Brain microvascular endothelial cell (primary cell): ENCODE data around the gene ACACA.

ENCODE experiments used
- DNase-seq: peaks from one replicate; pipeline ENCODE4 v3.0.0-alpha.2; 2020
- H3K27ac ChIP-seq: fragments of 250-450 bp; sonication (Bioruptor Pico); 2 replicates; pipeline ENCODE4 v1.5.1; 2020; ENCODE audit warnings: mild to moderate bottlenecking, moderate library complexity
- H3K27me3 ChIP-seq: fragments of 250-450 bp; sonication (Bioruptor Pico); replicated peaks from 2 replicates; pipeline ENCODE4 v1.5.1; 2020; ENCODE audit warnings: mild to moderate bottlenecking
- H3K36me3 ChIP-seq: fragments of 250-450 bp; sonication (Bioruptor Pico); replicated peaks from 2 replicates; pipeline ENCODE4 v1.5.1; 2020; ENCODE audit warnings: mild to moderate bottlenecking
- H3K4me3 ChIP-seq: 2 replicates; pipeline ENCODE4 v1.5.1; 2011; ENCODE audit warnings: low read depth, mild to moderate bottlenecking, control low read depth, low read length, moderate library complexity
- in situ Hi-C: cut with HindIII; loops from 2 replicates; pipeline ENCODE4 v1.10.0; 2017; ENCODE audit warnings: low sequenced_read_pairs, low pct_ligation_motif_present
- TF ChIP-seq, protein P1 (sequence below): IDR thresholded peaks from 2 replicates; pipeline ENCODE4 v1.5.1; 2011; ENCODE audit warnings: low read depth, mild to moderate bottlenecking, moderate library complexity, low read length, control low read depth, inconsistent platforms; ENCODE audit errors: missing control alignments

Gene ACACA

DNA sequence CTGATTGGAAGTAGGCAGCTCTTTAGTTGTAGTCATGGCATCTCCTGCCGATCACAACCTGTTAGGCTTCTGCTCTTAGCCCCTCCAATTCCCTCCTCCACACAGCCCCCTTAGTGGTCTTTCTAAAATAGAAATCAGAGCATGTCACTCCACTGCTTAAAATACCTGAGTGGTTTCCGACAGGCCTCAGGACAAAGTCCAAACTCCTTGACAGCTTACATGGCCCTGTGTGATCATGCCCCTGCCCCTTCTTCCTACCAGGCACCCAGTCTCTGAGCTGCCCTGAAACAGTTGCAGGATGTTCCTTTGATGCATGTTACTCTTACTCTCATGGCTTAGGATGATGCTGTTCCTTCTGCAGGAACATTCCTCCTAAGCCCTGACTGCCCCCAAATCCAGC is 310.6 kb downstream of the ACACA start:
- TF ChIP-seq, protein P1, sequence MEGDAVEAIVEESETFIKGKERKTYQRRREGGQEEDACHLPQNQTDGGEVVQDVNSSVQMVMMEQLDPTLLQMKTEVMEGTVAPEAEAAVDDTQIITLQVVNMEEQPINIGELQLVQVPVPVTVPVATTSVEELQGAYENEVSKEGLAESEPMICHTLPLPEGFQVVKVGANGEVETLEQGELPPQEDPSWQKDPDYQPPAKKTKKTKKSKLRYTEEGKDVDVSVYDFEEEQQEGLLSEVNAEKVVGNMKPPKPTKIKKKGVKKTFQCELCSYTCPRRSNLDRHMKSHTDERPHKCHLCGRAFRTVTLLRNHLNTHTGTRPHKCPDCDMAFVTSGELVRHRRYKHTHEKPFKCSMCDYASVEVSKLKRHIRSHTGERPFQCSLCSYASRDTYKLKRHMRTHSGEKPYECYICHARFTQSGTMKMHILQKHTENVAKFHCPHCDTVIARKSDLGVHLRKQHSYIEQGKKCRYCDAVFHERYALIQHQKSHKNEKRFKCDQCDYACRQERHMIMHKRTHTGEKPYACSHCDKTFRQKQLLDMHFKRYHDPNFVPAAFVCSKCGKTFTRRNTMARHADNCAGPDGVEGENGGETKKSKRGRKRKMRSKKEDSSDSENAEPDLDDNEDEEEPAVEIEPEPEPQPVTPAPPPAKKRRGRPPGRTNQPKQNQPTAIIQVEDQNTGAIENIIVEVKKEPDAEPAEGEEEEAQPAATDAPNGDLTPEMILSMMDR: no peak

DNA sequence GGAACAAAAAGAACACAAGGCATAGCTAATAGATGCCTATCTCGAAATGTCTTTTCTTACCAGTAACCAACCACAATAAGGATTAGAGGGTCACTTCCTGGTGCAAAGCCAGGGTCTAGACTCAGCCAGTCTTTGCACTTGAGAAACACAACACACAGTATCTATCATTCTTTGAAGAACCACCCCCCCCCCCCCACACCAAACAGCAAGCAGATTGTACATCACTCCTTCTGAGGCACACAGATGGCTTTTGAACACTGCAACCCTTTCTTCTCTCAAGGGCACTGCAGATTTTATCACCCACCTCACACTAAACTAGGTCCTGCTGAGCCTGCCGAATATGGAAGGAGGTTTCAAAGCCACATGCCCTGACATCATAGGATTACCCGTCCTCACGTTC is 312.2 kb downstream of the ACACA start:
- in situ Hi-C loops: no loop called here
- H3K27me3 ChIP-seq: no peaks in the 10 kb centered on the region
- H3K36me3 ChIP-seq: peaks cover 20% of the 10 kb centered on the region
- TF ChIP-seq, protein P1: no peak
- no peak overlapping the region for H3K27ac ChIP-seq
- no peak for DNase-seq
- H3K4me3 ChIP-seq: no peak overlapping the region

More for the DNA sequence above, 310.6 kb downstream of the ACACA start:
- Histone ChIP-seq H3K27ac (no peak overlapping the region), H3K36me3 (peaks cover 20% of the 10 kb centered on the region), H3K4me3 (no peak overlapping the region), H3K27me3 (no peaks in the 10 kb centered on the region)
- no peak for DNase-seq
- in situ Hi-C loops: no loop called here

- H3K36me3 ChIP-seq: peaks cover 20% of the 10 kb centered on the region
- H3K4me3 ChIP-seq: no peak overlapping the region
- H3K27ac ChIP-seq: no peak overlapping the region
- no peaks in the 10 kb centered on the region for H3K27me3 ChIP-seq
- in situ Hi-C loops: no loop called here
- DNase-seq: no peak
- TF ChIP-seq, protein P1: no peak
Measured at GRCh38 chr17:37092701-37093100, 313.9 kb downstream of the ACACA start.

- in situ Hi-C loops: no loop called here
- Histone ChIP-seq H3K4me3 (no peak overlapping the region), H3K27ac (no peak overlapping the region), H3K27me3 (no peaks in the 10 kb centered on the region), H3K36me3 (peaks cover 26% of the 10 kb centered on the region)
- TF ChIP-seq, protein P1: no peak
- no peak for DNase-seq
Measured at GRCh38 chr17:37092071-37092470, 314.6 kb downstream of the ACACA start.

DNA sequence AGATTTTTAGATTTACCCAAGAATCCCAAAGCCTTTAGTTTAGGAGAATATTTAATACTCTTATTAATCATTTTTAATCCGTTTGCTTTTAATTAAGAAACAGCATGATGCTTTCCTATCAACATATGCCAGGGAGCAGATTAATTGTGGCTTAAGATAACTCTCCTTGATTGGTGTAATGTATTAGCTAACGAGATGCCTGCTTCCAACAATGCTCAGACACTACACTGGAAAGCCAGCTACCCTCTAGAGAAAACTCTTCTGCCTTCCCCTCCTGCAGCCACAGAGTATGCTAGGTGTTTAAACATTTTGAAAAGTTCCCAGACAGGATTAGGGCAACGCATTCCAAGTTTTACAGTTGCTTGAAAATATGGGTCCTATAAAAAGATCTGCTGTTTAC is 315.7 kb downstream of the ACACA start:
- no peak overlapping the region for H3K4me3 ChIP-seq
- no peaks in the 10 kb centered on the region for H3K27me3 ChIP-seq
- H3K27ac ChIP-seq: no peak overlapping the region
- TF ChIP-seq, protein P1: no peak
- no peak for DNase-seq
- in situ Hi-C loops: no loop called here
- H3K36me3 ChIP-seq: peaks cover 27% of the 10 kb centered on the region

DNA sequence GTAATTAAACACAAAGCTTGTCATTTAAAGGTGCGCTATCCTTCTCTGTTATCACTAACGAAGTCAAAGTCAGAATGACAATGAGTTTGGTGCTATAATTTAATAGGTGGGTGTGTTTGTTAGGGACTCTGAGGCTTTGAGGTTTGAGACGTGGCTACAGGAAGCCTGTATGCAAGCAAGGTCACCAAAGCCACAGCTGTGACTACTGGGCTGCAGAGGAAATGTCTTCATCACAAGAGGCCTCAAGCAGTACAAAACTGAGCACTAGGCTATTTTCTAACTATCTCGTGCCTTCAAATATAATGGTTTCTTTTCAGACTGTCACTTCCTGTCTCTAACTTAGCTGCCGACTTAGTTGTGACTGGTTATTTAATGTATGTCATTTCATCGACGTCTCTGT is 316.7 kb downstream of the ACACA start:
- Histone ChIP-seq H3K36me3 (peaks cover 28% of the 10 kb centered on the region), H3K4me3 (no peak overlapping the region), H3K27me3 (no peaks in the 10 kb centered on the region), H3K27ac (no peak overlapping the region)
- in situ Hi-C loops: no loop called here
- TF ChIP-seq, protein P1: no peak
- DNase-seq: no peak
